Naive thymus-derived CD4-positive, alpha-beta T cell (primary cell): Measurements from ENCODE around the gene MYOT. TPM values are rescaled to one million over a fixed set of nuclear protein-coding genes. Genes with fewer than 3 reads are reported as not detected.
A peak's percentile ranks its signal among the peaks of the same experiment; 100 is the strongest.

Source experiments
- ATAC-seq: fragments of 150-1000 bp; cut with Tn5 transposase; 2 replicates; pipeline ENCODE4 v1.10.0; 2021; ENCODE audit warnings: mild to moderate bottlenecking, moderate library complexity
- CTCF ChIA-PET: fragments of 350-600 bp; sonication (Branson Sonifier 250); formaldehyde crosslinking; loops from one replicate; lab custom pipeline; 2021; ENCODE audit warnings: antibody characterized with exemption; lab: Charles Lee
- POLR2A ChIA-PET: fragments of 350-600 bp; sonication (Branson Sonifier 250); formaldehyde crosslinking; loops from one replicate; lab custom pipeline; 2021; ENCODE audit warnings: antibody characterized with exemption, inconsistent platforms; lab: Charles Lee
- DNase-seq, 9 donors: peaks; one replicate each; pipeline versions ENCODE4 v3.0.0 to v3.0.0-alpha.2; 2020 to 2022; ENCODE audit warnings: mixed read lengths in 1 of 9
- H3K27ac ChIP-seq: one replicate; pipeline ENCODE4 v1.7.0; 2013; ENCODE audit warnings: mild to moderate bottlenecking, low read depth, low read length, moderate library complexity
- H3K27me3 ChIP-seq, 2 donors: one replicate each; pipeline ENCODE4 v1.7.0; 2013; ENCODE audit warnings: low read length in 2 of 2, mild to moderate bottlenecking in 2 of 2, moderate library complexity in 2 of 2; ENCODE audit not compliant: control insufficient read depth in 2 of 2, insufficient read depth in 2 of 2
- H3K36me3 ChIP-seq, 3 experiments: 1 replicate in 2 of 3; 2 replicates in 1 of 3; pipeline ENCODE4 v1.7.0; 2013; ENCODE audit warnings: low read length in 3 of 3, mild to moderate bottlenecking in 3 of 3, moderate library complexity in 1 of 3; ENCODE audit not compliant: insufficient read depth in 3 of 3, control insufficient read depth in 2 of 3
- H3K4me1 ChIP-seq, 2 donors: one replicate each; pipeline ENCODE4 v1.7.0; 2013; ENCODE audit warnings: low read length in 2 of 2, mild to moderate bottlenecking in 2 of 2, moderate library complexity in 1 of 2; ENCODE audit not compliant: control insufficient read depth in 2 of 2, insufficient read depth in 2 of 2
- H3K4me3 ChIP-seq: 2 replicates; pipeline ENCODE4 v1.7.0; 2013; ENCODE audit warnings: mild to moderate bottlenecking, low read length
- H3K9me3 ChIP-seq, 3 experiments: 1 replicate in 2 of 3; 2 replicates in 1 of 3; pipeline ENCODE4 v1.7.0; 2013; ENCODE audit warnings: low read length in 3 of 3; ENCODE audit not compliant: control insufficient read depth in 2 of 3
- H3K27ac Mint-ChIP-seq, 9 donors: one replicate each; pipeline ENCODE4 v1.8.0; 2020 to 2022; ENCODE audit warnings: mixed read lengths in 9 of 9, mild to moderate bottlenecking in 8 of 9, moderate library complexity in 5 of 9, inconsistent platforms in 2 of 9
- H3K27me3 Mint-ChIP-seq, 5 donors: one replicate each; pipeline ENCODE4 v1.8.0; 2021 to 2022; ENCODE audit warnings: mixed read lengths in 5 of 5, mild to moderate bottlenecking in 1 of 5
- H3K36me3 Mint-ChIP-seq, 5 donors: one replicate each; pipeline ENCODE4 v1.8.0; 2020 to 2022; ENCODE audit warnings: mixed read lengths in 5 of 5, mild to moderate bottlenecking in 3 of 5, inconsistent platforms in 1 of 5
- H3K4me1 Mint-ChIP-seq, 7 donors: one replicate each; pipeline ENCODE4 v1.8.0; 2020 to 2022; ENCODE audit warnings: mixed read lengths in 7 of 7, mild to moderate bottlenecking in 3 of 7, inconsistent platforms in 1 of 7
- H3K4me3 Mint-ChIP-seq, 10 donors: one replicate each; pipeline ENCODE4 v1.8.0; 2020 to 2022; ENCODE audit warnings: mild to moderate bottlenecking in 10 of 10, mixed read lengths in 10 of 10, moderate library complexity in 6 of 10, inconsistent platforms in 2 of 10
- H3K9me3 Mint-ChIP-seq, 11 donors: one replicate each; pipeline ENCODE4 v1.8.0; 2020 to 2022; ENCODE audit warnings: mixed read lengths in 11 of 11, mild to moderate bottlenecking in 4 of 11, inconsistent platforms in 1 of 11, moderate library complexity in 1 of 11
- intact Hi-C, 2 donors: fragments of 100-400 bp; cut with micrococcal nuclease; formaldehyde crosslinking; loops; one replicate each; pipeline ENCODE4 v1.15.1; 2023
- polyA plus RNA-seq, 2 donors: library from polyadenylated mRNA; unstranded; fragments of 300-500 nt; fragmentation: Illumina TruSeq; gene quantifications; one replicate each; pipeline ENCODE4 v1.2.3, GENCODE V29; 2021
- total RNA-seq, 6 experiments: library from RNA in 5 of 6; stranded (reverse) in 5 of 6; gene quantifications; 1 replicate in 5 of 6; 2 replicates in 1 of 6; pipeline ENCODE4 v1.2.3 and lab custom pipeline; 2021 to 2026

Gene MYOT
- total and polyA plus RNA-seq, 7 experiments from 2014 or later, result 0.87 TPM; not detected in 6

GRCh38 chr5:137890845-137891244, 23.2 kb downstream of the MYOT start:
- Histone ChIP-seq H3K36me3 (no peaks in the 10 kb centered on the region), H3K9me3 (no peaks in the 10 kb centered on the region), H3K27ac (no peak overlapping the region), H3K4me1 (peaks cover 4 to 12% of the 10 kb centered on the region in 2 donors), H3K4me3 (no peak overlapping the region), H3K27me3 (no peaks in the 10 kb centered on the region)
- ChIA-PET CTCF (interaction anchor here (0.6 kb wide), 1 partner anchor 260 kb away, joined by 3 read pairs; no protein-coding TSS in a partner anchor), POLR2A (no interaction called here)
- H3K27me3 Mint-ChIP-seq, result peaks cover 0 to 7% (median 4%) of the 10 kb centered on the region in 5 donors
- intact Hi-C loops, result no loop called here
- ATAC-seq, result no peak
- H3K36me3 Mint-ChIP-seq, result no peaks in the 10 kb centered on the region
- no peak for DNase-seq
- H3K4me3 Mint-ChIP-seq, result peak overlapping the region in 1 of 10 donors; percentile 36
- H3K27ac Mint-ChIP-seq, result peak overlapping the region in 1 of 9 donors; percentile 96
- H3K9me3 Mint-ChIP-seq, result no peaks in the 10 kb centered on the region
- H3K4me1 Mint-ChIP-seq, result peaks cover 9 to 37% (median 25%) of the 10 kb centered on the region in 7 donors

GRCh38 chr5:137891849-137892248, 24.2 kb downstream of the MYOT start:
- Mint-ChIP-seq H3K36me3 (no peaks in the 10 kb centered on the region), H3K27ac (peak overlapping the region in 2 of 9 donors; percentile 20 to 55), H3K4me1 (peaks cover 7 to 30% (median 18%) of the 10 kb centered on the region in 7 donors), H3K27me3 (peaks cover 0 to 9% (median 4%) of the 10 kb centered on the region in 5 donors), H3K9me3 (no peaks in the 10 kb centered on the region), H3K4me3 (no peak overlapping the region)
- Histone ChIP-seq H3K27ac (no peak overlapping the region), H3K27me3 (no peaks in the 10 kb centered on the region), H3K4me1 (peaks cover 4 to 12% of the 10 kb centered on the region in 2 donors), H3K9me3 (no peaks in the 10 kb centered on the region), H3K36me3 (no peaks in the 10 kb centered on the region), H3K4me3 (no peak overlapping the region)
- ChIA-PET CTCF (interaction anchor here (0.6 kb wide), 1 partner anchor 161 kb away, joined by 3 read pairs; no protein-coding TSS in a partner anchor), POLR2A (interaction anchor here (0.6 kb wide), 1 partner anchor 46 kb away, joined by 4 read pairs; no protein-coding TSS in a partner anchor)
- ATAC-seq (no peak), DNase-seq (peak in 2 of 9 donors; percentile 2 to 8)
- intact Hi-C loops, result no loop called here

GRCh38 chr5:137894586-137894985, 26.9 kb downstream of the MYOT start:
- no peaks in the 10 kb centered on the region for H3K36me3 ChIP-seq
- H3K27ac Mint-ChIP-seq, result no peak overlapping the region
- no peak for ATAC-seq
- peaks cover 0 to 3% (median 0%) of the 10 kb centered on the region in 7 donors for H3K4me1 Mint-ChIP-seq
- DNase-seq, result no peak
- H3K4me3 Mint-ChIP-seq, result no peak overlapping the region
- H3K9me3 Mint-ChIP-seq, result no peaks in the 10 kb centered on the region
- H3K9me3 ChIP-seq, result no peaks in the 10 kb centered on the region
- ChIA-PET POLR2A (no interaction called here), CTCF (no interaction called here)
- H3K27ac ChIP-seq, result no peak overlapping the region
- no peaks in the 10 kb centered on the region for H3K4me1 ChIP-seq
- H3K36me3 Mint-ChIP-seq, result no peaks in the 10 kb centered on the region
- no peaks in the 10 kb centered on the region for H3K27me3 ChIP-seq
- H3K27me3 Mint-ChIP-seq, result peaks cover 0 to 5% (median 4%) of the 10 kb centered on the region in 5 donors
- intact Hi-C loops, result no loop called here
- H3K4me3 ChIP-seq, result no peak overlapping the region

GRCh38 chr5:137896560-137896959, 28.9 kb downstream of the MYOT start:
- CTCF ChIA-PET, result interaction anchor here (0.6 kb wide), 1 partner anchor 136 kb away, joined by 11 read pairs; no protein-coding TSS in a partner anchor
- Histone ChIP-seq H3K9me3 (no peaks in the 10 kb centered on the region), H3K27me3 (no peaks in the 10 kb centered on the region), H3K4me3 (no peak overlapping the region), H3K36me3 (no peaks in the 10 kb centered on the region), H3K4me1 (no peaks in the 10 kb centered on the region), H3K27ac (no peak overlapping the region)
- DNase-seq (no peak), ATAC-seq (no peak)
- POLR2A ChIA-PET, result interaction anchor here (0.7 kb wide), 1 partner anchor 43 kb away, joined by 3 read pairs; no protein-coding TSS in a partner anchor
- Mint-ChIP-seq H3K4me1 (peaks cover 0 to 5% (median 0%) of the 10 kb centered on the region in 7 donors), H3K27me3 (peaks cover 0 to 5% (median 4%) of the 10 kb centered on the region in 5 donors), H3K27ac (peak overlapping the region in 1 of 9 donors; percentile 14), H3K9me3 (no peaks in the 10 kb centered on the region), H3K4me3 (no peak overlapping the region), H3K36me3 (no peaks in the 10 kb centered on the region)
- intact Hi-C loops, result no loop called here

GRCh38 chr5:137899493-137899892, 31.8 kb downstream of the MYOT start:
- no peak overlapping the region for H3K4me3 ChIP-seq
- H3K4me1 Mint-ChIP-seq, result peaks cover 0 to 5% (median 0%) of the 10 kb centered on the region in 7 donors
- H3K9me3 ChIP-seq, result no peaks in the 10 kb centered on the region
- CTCF ChIA-PET, result no interaction called here
- H3K27ac ChIP-seq, result no peak overlapping the region
- H3K27me3 ChIP-seq, result no peaks in the 10 kb centered on the region
- intact Hi-C loops, result no loop called here
- H3K36me3 ChIP-seq, result no peaks in the 10 kb centered on the region
- ATAC-seq (no peak), DNase-seq (no peak)
- no peak overlapping the region for H3K27ac Mint-ChIP-seq
- H3K4me3 Mint-ChIP-seq, result no peak overlapping the region
- POLR2A ChIA-PET, result no interaction called here
- H3K27me3 Mint-ChIP-seq, result peaks cover 0 to 9% (median 4%) of the 10 kb centered on the region in 5 donors
- no peaks in the 10 kb centered on the region for H3K4me1 ChIP-seq
- no peaks in the 10 kb centered on the region for H3K9me3 Mint-ChIP-seq
- H3K36me3 Mint-ChIP-seq, result no peaks in the 10 kb centered on the region

- H3K4me1 Mint-ChIP-seq, result peaks cover 0 to 5% (median 0%) of the 10 kb centered on the region in 7 donors
- H3K9me3 Mint-ChIP-seq, result no peaks in the 10 kb centered on the region
- H3K36me3 ChIP-seq, result no peaks in the 10 kb centered on the region
- intact Hi-C loops, result no loop called here
- no peak overlapping the region for H3K4me3 ChIP-seq
- no peaks in the 10 kb centered on the region for H3K36me3 Mint-ChIP-seq
- H3K27me3 ChIP-seq, result no peaks in the 10 kb centered on the region
- ChIA-PET POLR2A (no interaction called here), CTCF (interaction anchor here (0.7 kb wide), 1 partner anchor 271 kb away, joined by 4 read pairs; no protein-coding TSS in a partner anchor)
- DNase-seq (no peak), ATAC-seq (no peak)
- no peak overlapping the region for H3K27ac ChIP-seq
- no peaks in the 10 kb centered on the region for H3K9me3 ChIP-seq
- no peak overlapping the region for H3K27ac Mint-ChIP-seq
- peaks cover 0 to 8% (median 0%) of the 10 kb centered on the region in 5 donors for H3K27me3 Mint-ChIP-seq
- H3K4me3 Mint-ChIP-seq, result no peak overlapping the region
- H3K4me1 ChIP-seq, result no peaks in the 10 kb centered on the region
These were observed 33.6 kb downstream of the MYOT start for GRCh38 chr5:137901011-137901817.
